A549 (cell line): Measurements from ENCODE around the gene NDUFV3.

Source experiments
- CEBPB ChIP-seq, 2 experiments: fragments of >200 bp in 1 of 2; sonication (Bioruptor Twin) in 1 of 2; formaldehyde crosslinking in 1 of 2; IDR thresholded peaks; 2 replicates each; pipeline ENCODE4 v1.6.1; 2012 to 2016
- CTCF ChIP-seq: fragments of >200 bp; sonication (Bioruptor Twin); formaldehyde crosslinking; IDR thresholded peaks from 3 replicates; pipeline ENCODE4 v1.5.1; 2016
- E2F6 ChIP-seq: IDR thresholded peaks from 2 replicates; pipeline ENCODE4 v1.6.1; 2012; ENCODE audit warnings: low read depth, borderline replicate concordance
- ESRRA ChIP-seq: fragments of 150-350 bp; IDR thresholded peaks from 2 replicates; pipeline ENCODE4 v1.6.1; 2014; ENCODE audit warnings: mild to moderate bottlenecking, low read length, borderline replicate concordance
- KDM1A ChIP-seq: fragments of 200-600 bp; sonication (generic); IDR thresholded peaks from 2 replicates; pipeline ENCODE4 v1.6.1; 2016; ENCODE audit warnings: low read depth, mild to moderate bottlenecking
- MAX ChIP-seq: IDR thresholded peaks from 2 replicates; pipeline ENCODE4 v1.6.1; 2012
- POLR2A ChIP-seq: IDR thresholded peaks from 2 replicates; pipeline ENCODE4 v1.6.1; 2012; ENCODE audit warnings: mild to moderate bottlenecking, low read length
- RCOR1 ChIP-seq: fragments of 150-350 bp; IDR thresholded peaks from 2 replicates; pipeline ENCODE4 v1.6.1; 2014; ENCODE audit warnings: antibody characterized with exemption, low read length, low read depth

- TF ChIP-seq KDM1A, result no peak
- no peak for TF ChIP-seq MAX
- TF ChIP-seq POLR2A, result no peak
- no peak for TF ChIP-seq CTCF
- TF ChIP-seq E2F6, result no peak
- TF ChIP-seq RCOR1, result no peak
- no peak for TF ChIP-seq ESRRA
- TF ChIP-seq CEBPB (IDR thresholded peaks at IDR 0.05), result no peak
Measured at GRCh38 chr21:42858185-42858847, 34.8 kb upstream of the NDUFV3 start.
